Measurements from ENCODE around the gene THAP8. TPM values are rescaled to one million over a fixed set of nuclear protein-coding genes. Genes with fewer than 3 reads are reported as not detected.

The THAP8 gene
- total RNA-seq, 1 experiment from 2014 or later = 6.6 TPM

GRCh38 chr19:35990156-35990555, 63.9 kb downstream of the THAP8 start (continued):
- TF ChIP-seq HMGA2 (CRISPR knock-in tag; IDR thresholded peaks at IDR 0.05) (no peak), FOXJ3 (CRISPR knock-in tag; IDR thresholded peaks at IDR 0.05; ENCODE audit: borderline replicate concordance) (no peak)

- ChIA-PET CTCF (no interaction called here), POLR2A (interaction anchor here (0.7 kb wide), 1 partner anchor 39 kb away, joined by 3 read pairs; no protein-coding TSS in a partner anchor)
- DNase-seq (ENCODE audit: low spot score) (no peak), ATAC-seq (no peak)
- TF ChIP-seq GTF2I (CRISPR knock-in tag; conservative IDR thresholded peaks at IDR 0.05) = 0 out of 2 replicates have a peak, but pooled peaks have one; percentile 17
- no peak for TF ChIP-seq FOXJ3 (CRISPR knock-in tag; IDR thresholded peaks at IDR 0.05; ENCODE audit: borderline replicate concordance)
- Mint-ChIP-seq H3K4me1 (peaks cover 3% of the 10 kb centered on the region; the same call in 1 of the 2 replicates), H3K4me3 (no peak overlapping the region), H3K27ac (no peak overlapping the region), H3K9me3 (peaks cover 5% of the 10 kb centered on the region; the same call in 1 of the 2 replicates), H3K27me3 (ENCODE audit: low read depth) (peaks cover 57% of the 10 kb centered on the region), H3K36me3 (no peaks in the 10 kb centered on the region)
Measured at GRCh38 chr19:35988824-35989223, 65.3 kb downstream of the THAP8 start.

GRCh38 chr19:35987571-35987896, 66.6 kb downstream of the THAP8 start:
- H3K4me3 Mint-ChIP-seq = peak overlapping the region; percentile 83
- ChIA-PET CTCF (interaction anchor here (0.6 to 1.2 kb wide), 5 partner anchors 10 to 63 kb away, joined by 3 to 6 read pairs (median 3); partner anchors contain the start of gene SYNE4), POLR2A (interaction anchor here (0.6 kb wide), 1 partner anchor 118 kb away, joined by 3 read pairs; no protein-coding TSS in a partner anchor)
- DNase-seq (ENCODE audit: low spot score) (no peak), ATAC-seq (no peak; the same call in 1 of the 2 replicates)
- peaks cover 5% of the 10 kb centered on the region; the same call in 1 of the 2 replicates for H3K9me3 Mint-ChIP-seq
- no peak overlapping the region for H3K27ac Mint-ChIP-seq
- peaks cover 3% of the 10 kb centered on the region; the same call in 1 of the 2 replicates for H3K4me1 Mint-ChIP-seq
- no peaks in the 10 kb centered on the region for H3K36me3 Mint-ChIP-seq
- peaks cover 61% of the 10 kb centered on the region for H3K27me3 Mint-ChIP-seq (ENCODE audit: low read depth)
- TF ChIP-seq MXD4 (CRISPR knock-in tag; IDR thresholded peaks at IDR 0.05; ENCODE audit: borderline replicate concordance) = no peak
- TF ChIP-seq HMGA2 (CRISPR knock-in tag; IDR thresholded peaks at IDR 0.05) = no peak
- no peak for TF ChIP-seq NFATC4 (CRISPR knock-in tag; IDR thresholded peaks at IDR 0.05)
- TF ChIP-seq SMAD4 (CRISPR knock-in tag; IDR thresholded peaks at IDR 0.05) = no peak

GRCh38 chr19:35986664-35987570, 67.2 kb downstream of the THAP8 start:
- Mint-ChIP-seq H3K4me1 (peaks cover 3% of the 10 kb centered on the region; the same call in 1 of the 2 replicates), H3K27ac (no peak overlapping the region), H3K27me3 (ENCODE audit: low read depth) (peaks cover 66% of the 10 kb centered on the region), H3K4me3 (peak overlapping the region; percentile 83), H3K36me3 (no peaks in the 10 kb centered on the region), H3K9me3 (peaks cover 5% of the 10 kb centered on the region; the same call in 1 of the 2 replicates)
- peak; percentile 90 for ATAC-seq
- no peak for TF ChIP-seq EMX1 (CRISPR knock-in tag; IDR thresholded peaks at IDR 0.05)
- TF ChIP-seq ARID4B (CRISPR knock-in tag; IDR thresholded peaks at IDR 0.05; ENCODE audit: borderline replicate concordance) = no peak
- 0 out of 2 replicates have a peak, but pooled peaks have one; percentile 40 for TF ChIP-seq ZNF121 (CRISPR knock-in tag; IDR thresholded peaks at IDR 0.05)
- TF ChIP-seq ZNF423 (CRISPR knock-in tag; IDR thresholded peaks at IDR 0.05) = peak; percentile 44; the same call in 1 of the 2 replicates
- TF ChIP-seq HMGXB4 (CRISPR knock-in tag; IDR thresholded peaks at IDR 0.05) = 0 out of 2 replicates have a peak, but pooled peaks have one; percentile 23
- peak; percentile 61 for DNase-seq (ENCODE audit: low spot score)
- ChIA-PET CTCF (interaction anchor here (0.6 to 1.2 kb wide), 4 partner anchors 10 to 64 kb away, joined by 3 to 6 read pairs (median 4); partner anchors contain the start of gene SYNE4), POLR2A (interaction anchor here (0.6 kb wide), 1 partner anchor 117 kb away, joined by 3 read pairs; no protein-coding TSS in a partner anchor)

Measured in WTC11 (cell line).